ENCODE measurements around the gene BMP5.

BMP5 gene

DNA sequence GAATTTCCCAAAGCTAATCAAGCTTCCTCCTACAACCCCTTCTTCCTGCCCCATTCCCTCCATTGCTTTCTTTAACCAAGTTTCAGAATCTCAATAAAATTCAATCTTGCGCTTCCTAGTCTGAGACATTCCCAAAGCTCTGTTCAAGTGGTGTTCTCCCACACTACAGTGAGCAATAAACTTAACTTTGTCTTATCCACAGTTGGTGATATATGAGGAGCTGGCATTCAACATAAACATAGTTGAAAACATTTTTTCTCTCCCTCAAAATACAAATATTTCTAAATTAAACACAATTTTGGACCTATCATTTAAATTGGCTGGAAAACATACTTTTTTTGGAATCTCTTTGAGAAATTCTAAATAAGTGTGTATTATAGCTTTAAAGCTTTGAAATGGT lies 166.7 kb downstream of the BMP5 start:
- no peak for DNase-seq (ENCODE audit: low spot score)

- no peak for DNase-seq (ENCODE audit: low spot score)
Measured at GRCh38 chr6:55705451-55706440, 169.6 kb downstream of the BMP5 start.

GRCh38 chr6:55704421-55704820 lies 171.0 kb downstream of the BMP5 start:
- DNase-seq (ENCODE audit: low spot score): no peak

Measured in CD4-positive, alpha-beta T cell treated with Interleukin-15 for 4 hours (primary cell).